CD1c-positive myeloid dendritic cell (primary cell): ENCODE measurements around the gene ANKRD20A1.

Source experiments
- DNase-seq: peaks from one replicate; pipeline ENCODE4 v3.0.0-alpha.2; 2016; ENCODE audit errors: extremely low spot score

Gene ANKRD20A1

GRCh38 chr9:67858871-67859270 lies at the start of gene ANKRD20A1:
Gene ANKRD20A1 (plus strand): TSS chr9:67858931. CDS start chr9:67859427, 496 bp downstream.
- DNase-seq: peak; percentile 45

GRCh38 chr9:67832088-67832487 lies 26.6 kb upstream of the ANKRD20A1 start:
- peak; percentile 0 for DNase-seq
